Endothelial cell of umbilical vein (primary cell): ENCODE data around the gene RPS21. TPM values are rescaled to one million over a fixed set of nuclear protein-coding genes. Genes with fewer than 3 reads are reported as not detected.

ENCODE experiments used
- BruUV-seq: library from RNA; stranded (reverse); fragments of 400-500 nt; replicated peaks from 2 replicates; lab custom pipeline; 2021; lab: Mats Ljungman, UMichigan
- CTCF ChIA-PET: fragments of 300-600, 350-600 bp; sonication (Branson Sonifier 250); formaldehyde crosslinking; loops from one replicate; lab custom pipeline; 2021; ENCODE audit warnings: antibody characterized with exemption, inconsistent platforms; lab: Charles Lee
- POLR2A ChIA-PET: fragments of 300-600, 350-600 bp; sonication (Branson Sonifier 250); formaldehyde crosslinking; loops from one replicate; lab custom pipeline; 2021; ENCODE audit warnings: antibody characterized with exemption, inconsistent platforms; lab: Charles Lee
- DNase-seq: peaks from one replicate; pipeline ENCODE4 v3.0.0-alpha.2; 2011; ENCODE audit warnings: low read depth, low spot score
- FAIRE-seq: peaks from 2 replicates; lab custom pipeline; 2011; peaks lifted over from hg19 to GRCh38; lab: Jason Lieb, UNC
- H2AFZ ChIP-seq: 2 replicates; pipeline ENCODE4 v1.6.0; 2012; ENCODE audit warnings: low read depth, low read length, control low read depth, inconsistent platforms
- H3K27ac ChIP-seq: 2 replicates; pipeline ENCODE4 v1.5.1; 2011; ENCODE audit warnings: low read depth, mild to moderate bottlenecking, control low read depth, low read length, moderate library complexity; ENCODE audit not compliant: insufficient read depth
- H3K27me3 ChIP-seq, 2 experiments: 2 replicates each; pipeline versions ENCODE4 v1.6.0 to v1.6.1; 2011; ENCODE audit warnings: low read length in 2 of 2, mixed read lengths in 1 of 2; ENCODE audit not compliant: control insufficient read depth in 2 of 2, insufficient read depth in 2 of 2
- H3K36me3 ChIP-seq, 2 experiments: 2 replicates in 1 of 2; 3 replicates in 1 of 2; pipeline ENCODE4 v1.5.1; 2011; ENCODE audit warnings: low read length in 2 of 2, mild to moderate bottlenecking in 1 of 2, moderate library complexity in 1 of 2; ENCODE audit not compliant: control insufficient read depth in 2 of 2, insufficient read depth in 2 of 2; ENCODE audit errors: extremely low read depth in 1 of 2
- H3K4me1 ChIP-seq: 3 replicates; pipeline ENCODE4 v1.5.1; 2011; ENCODE audit warnings: mild to moderate bottlenecking, low read length; ENCODE audit not compliant: control insufficient read depth, insufficient read depth; ENCODE audit errors: extremely low read depth
- H3K4me2 ChIP-seq: 2 replicates; pipeline ENCODE4 v1.6.1; 2011; ENCODE audit warnings: low read length, control low read depth, mixed read lengths; ENCODE audit not compliant: insufficient read depth
- H3K4me3 ChIP-seq, 3 experiments: fragments of 200-600 bp in 1 of 3; sonication (generic), shearing (Covaris generic) in 1 of 3; replicated peaks in 1 of 3; 2 replicates each; pipeline ENCODE4 v1.5.1; 2011 to 2016; ENCODE audit warnings: control low read depth in 3 of 3, low read length in 3 of 3, mild to moderate bottlenecking in 2 of 3, inconsistent platforms in 1 of 3, low read depth in 1 of 3, moderate library complexity in 1 of 3; ENCODE audit not compliant: insufficient read depth in 1 of 3
- H3K79me2 ChIP-seq: 2 replicates; pipeline ENCODE4 v1.6.0; 2012; ENCODE audit warnings: low read length, inconsistent platforms; ENCODE audit not compliant: control insufficient read depth, insufficient read depth
- H3K9ac ChIP-seq: replicated peaks from 2 replicates; pipeline ENCODE3; 2011; ENCODE audit warnings: low read length, control low read depth; ENCODE audit not compliant: insufficient read depth; ENCODE audit errors: extremely low read depth
- H3K9me1 ChIP-seq: replicated peaks from 3 replicates; pipeline ENCODE4 v1.6.0; 2011; ENCODE audit warnings: mild to moderate bottlenecking, low read length; ENCODE audit not compliant: control insufficient read depth, insufficient read depth; ENCODE audit errors: extremely low read depth
- H3K9me3 ChIP-seq: replicated peaks from 2 replicates; pipeline ENCODE4 v1.5.1; 2012; ENCODE audit warnings: low read length, inconsistent platforms; ENCODE audit not compliant: control insufficient read depth, insufficient read depth
- H4K20me1 ChIP-seq: replicated peaks from 2 replicates; pipeline ENCODE3; 2011; ENCODE audit warnings: mild to moderate bottlenecking, low read length; ENCODE audit not compliant: control insufficient read depth, insufficient read depth; ENCODE audit errors: extremely low read depth
- CTCF ChIP-seq, 2 donors: IDR thresholded peaks; 1 replicate in 1 of 2; 2 replicates in 1 of 2; pipeline ENCODE4 v1.5.1; 2011; ENCODE audit warnings: low read length in 2 of 2, mild to moderate bottlenecking in 2 of 2, moderate library complexity in 2 of 2, control low read depth in 1 of 2, inconsistent platforms in 1 of 2, low read depth in 1 of 2; ENCODE audit not compliant: insufficient read depth in 1 of 2; ENCODE audit errors: extremely low read depth in 1 of 2
- EZH2 ChIP-seq: IDR thresholded peaks from 2 replicates; pipeline ENCODE4 v1.6.1; 2012; ENCODE audit warnings: borderline replicate concordance, low read depth, mild to moderate bottlenecking, moderate library complexity, low read length, inconsistent platforms; ENCODE audit not compliant: severe bottlenecking
- FOS ChIP-seq: IDR thresholded peaks from 2 replicates; pipeline ENCODE4 v1.6.1; 2011; ENCODE audit warnings: mild to moderate bottlenecking, low read length, moderate library complexity, borderline replicate concordance; ENCODE audit not compliant: insufficient read depth
- GATA2 ChIP-seq: IDR thresholded peaks from 2 replicates; pipeline ENCODE4 v1.7.0; 2011; ENCODE audit warnings: low read depth, mild to moderate bottlenecking, moderate library complexity, mixed read lengths, low read length; ENCODE audit not compliant: insufficient read length, insufficient read depth
- JUN ChIP-seq: IDR thresholded peaks from 2 replicates; pipeline ENCODE4 v1.6.1; 2011; ENCODE audit warnings: borderline replicate concordance, low read depth; ENCODE audit not compliant: insufficient read length, insufficient read depth
- MAX ChIP-seq: IDR thresholded peaks from 2 replicates; pipeline ENCODE4 v1.6.1; 2011; ENCODE audit not compliant: insufficient read depth, insufficient read length
- MYC ChIP-seq: IDR thresholded peaks from one replicate; pipeline ENCODE4 v1.6.1; 2011; ENCODE audit warnings: mild to moderate bottlenecking, low read depth, low read length
- POLR2A ChIP-seq: IDR thresholded peaks from 2 replicates; pipeline ENCODE4 v1.6.1; 2012; ENCODE audit warnings: low read depth, mild to moderate bottlenecking, control low read depth, low read length
- POLR2AphosphoS5 ChIP-seq: IDR thresholded peaks from 2 replicates; pipeline ENCODE4 v1.6.1; 2012; ENCODE audit warnings: low read depth, mild to moderate bottlenecking, control low read depth, low read length, moderate library complexity; ENCODE audit not compliant: insufficient read depth
- dilution Hi-C: fragments of 300-500 bp; cut with MboI; formaldehyde crosslinking; loops from one replicate; pipeline ENCODE4 v1.15.0; 2019; ENCODE audit warnings: low sequenced_read_pairs; ENCODE audit not compliant: extremely low pct_ligation_motif_present
- intact Hi-C: fragments of 100-400 bp; cut with micrococcal nuclease; formaldehyde crosslinking; loops from one replicate; pipeline ENCODE4 v1.10.0; 2022
- polyA plus RNA-seq, 4 experiments: library from polyadenylated mRNA; depleted of rRNA in 3 of 4; stranded (reverse) in 3 of 4; unstranded in 1 of 4; fragments of >200 nt; gene quantifications; 2 replicates each; pipeline versions ENCODE4 v1.2.1 to v1.2.3, GENCODE V29; 2011 to 2012; ENCODE audit warnings: missing spikeins in 1 of 4
- total RNA-seq: library from RNA; stranded (reverse); gene quantifications from 2 replicates; pipeline ENCODE4 v1.2.3, GENCODE V29; 2021

Gene RPS21
- total and polyA plus RNA-seq, 2 donors (not counting 3 experiments of a cell fraction or from before 2014, with no cell fraction given): 1,644 to 7,710 TPM

GRCh38 chr20:62417981-62418708 is 31.2 kb downstream of the RPS21 start:
- Histone ChIP-seq H3K79me2 (no peaks in the 10 kb centered on the region), H3K36me3 (no peaks in the 10 kb centered on the region), H3K9me1 (no peaks in the 10 kb centered on the region), H3K4me2 (no peak overlapping the region), H3K4me3 (no peak overlapping the region), H3K27me3 (no peaks in the 10 kb centered on the region), H3K9me3 (no peaks in the 10 kb centered on the region), H3K4me1 (no peaks in the 10 kb centered on the region), H2AFZ (no peak overlapping the region), H3K27ac (no peak overlapping the region), H4K20me1 (no peaks in the 10 kb centered on the region), H3K9ac (no peak overlapping the region)
- TF ChIP-seq POLR2AphosphoS5 (no peak), MAX (no peak), CTCF (IDR thresholded peaks at IDR 0.05; ENCODE audit: extremely low read depth in 1 of 2, insufficient read depth in 1 of 2, low read depth in 1 of 2, low read length in 2 of 2) (no peak), FOS (no peak), GATA2 (no peak), MYC (no peak), POLR2A (no peak), EZH2 (no peak), JUN (no peak)
- ChIA-PET POLR2A (no interaction called here), CTCF (interaction anchor here (1.0 kb wide), 1 partner anchor 8 kb away, joined by 3 read pairs; no protein-coding TSS in a partner anchor)
- intact Hi-C loops: no loop called here
- dilution Hi-C loops: no loop called here
- BruUV-seq: no TSS peak
- no peak for FAIRE-seq
- DNase-seq: no peak
